DND-41 (cell line): ENCODE results near the gene PP2D1.

ENCODE experiments used
- ATAC-seq: fragments of 200-7000 bp; cut with Tn5 transposase; 3 replicates; pipeline ENCODE4 v1.9.1; 2021; ENCODE audit warnings: low read depth; ENCODE audit not compliant: insufficient read depth
- DNase-seq: peaks from one replicate; pipeline ENCODE4 v3.0.0-alpha.2; 2020
- H2AFZ ChIP-seq: 2 replicates; pipeline ENCODE4 v1.6.0; 2012; ENCODE audit warnings: low read depth, low read length
- H3K27ac ChIP-seq: 2 replicates; pipeline ENCODE4 v1.5.1; 2012; ENCODE audit warnings: low read length, inconsistent platforms
- H3K27me3 ChIP-seq: fragments of 200-600 bp; sonication (generic); 2 replicates; pipeline ENCODE4 v1.6.0; 2012; ENCODE audit warnings: low read length, mild to moderate bottlenecking, inconsistent platforms; ENCODE audit not compliant: insufficient read depth, poor library complexity
- H3K36me3 ChIP-seq: 2 replicates; pipeline ENCODE4 v1.5.1; 2012; ENCODE audit warnings: low read length, inconsistent platforms; ENCODE audit not compliant: insufficient read depth
- H3K4me1 ChIP-seq: 2 replicates; pipeline ENCODE4 v1.5.1; 2012; ENCODE audit warnings: mild to moderate bottlenecking, low read length; ENCODE audit not compliant: insufficient read depth
- H3K4me2 ChIP-seq: 2 replicates; pipeline ENCODE4 v1.6.0; 2012; ENCODE audit warnings: mild to moderate bottlenecking, moderate library complexity, low read length, inconsistent platforms; ENCODE audit not compliant: insufficient read depth
- H3K4me3 ChIP-seq, 2 experiments: fragments of 200-600 bp in 1 of 2; shearing (Covaris generic) in 1 of 2; 2 replicates each; pipeline ENCODE4 v1.5.1; 2012 to 2016; ENCODE audit warnings: inconsistent platforms in 2 of 2, low read length in 2 of 2, mild to moderate bottlenecking in 2 of 2, low read depth in 1 of 2, moderate library complexity in 1 of 2
- H3K79me2 ChIP-seq: 2 replicates; pipeline ENCODE4 v1.6.0; 2012; ENCODE audit warnings: low read length, inconsistent platforms; ENCODE audit not compliant: insufficient read depth
- H3K9ac ChIP-seq: 2 replicates; pipeline ENCODE4 v1.6.0; 2012; ENCODE audit warnings: low read depth, mild to moderate bottlenecking, inconsistent platforms, low read length, moderate library complexity
- H3K9me3 ChIP-seq: 2 replicates; pipeline ENCODE4 v1.5.1; 2012; ENCODE audit warnings: low read length, moderate library complexity, mild to moderate bottlenecking, inconsistent platforms; ENCODE audit not compliant: insufficient read depth, severe bottlenecking
- H4K20me1 ChIP-seq: 2 replicates; pipeline ENCODE4 v1.6.0; 2012; ENCODE audit warnings: low read length; ENCODE audit not compliant: insufficient read depth
- EZH2 ChIP-seq: IDR thresholded peaks from 3 replicates; pipeline ENCODE4 v1.6.1; 2012; ENCODE audit warnings: borderline replicate concordance, low read depth, mild to moderate bottlenecking, moderate library complexity, low read length, inconsistent platforms; ENCODE audit not compliant: severe bottlenecking
- TF ChIP-seq, protein P1 (sequence below): IDR thresholded peaks from 2 replicates; pipeline ENCODE4 v1.5.1; 2012; ENCODE audit warnings: borderline replicate concordance, low read length, moderate library complexity, mild to moderate bottlenecking; ENCODE audit not compliant: poor library complexity, severe bottlenecking; ENCODE audit errors: extremely low read depth

The PP2D1 gene

DNA sequence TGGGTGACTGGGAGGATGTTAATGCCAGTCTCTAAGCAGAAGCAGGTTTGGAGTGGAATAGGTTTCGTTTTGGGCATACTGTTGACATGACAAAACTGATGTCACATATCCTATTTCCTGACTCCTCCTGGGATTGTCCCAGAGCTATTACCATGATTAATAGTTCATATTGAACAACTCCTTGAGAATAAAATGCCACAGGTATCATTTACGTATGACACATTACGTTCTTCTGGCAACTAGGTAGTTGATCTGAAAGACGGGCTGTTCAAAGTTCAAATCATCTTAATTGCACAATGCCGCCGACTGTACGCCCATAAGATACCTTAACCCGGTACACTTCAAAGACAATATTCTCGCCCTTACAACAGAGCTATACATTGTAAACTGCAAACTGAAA, 66.5 kb downstream of the PP2D1 start:
- Histone ChIP-seq H3K4me3 (peak overlapping the region in 1 of 2 experiments; percentile 99; a peak in 1 of 4 replicates), H3K4me1 (peaks cover 39% of the 10 kb centered on the region)

DNA sequence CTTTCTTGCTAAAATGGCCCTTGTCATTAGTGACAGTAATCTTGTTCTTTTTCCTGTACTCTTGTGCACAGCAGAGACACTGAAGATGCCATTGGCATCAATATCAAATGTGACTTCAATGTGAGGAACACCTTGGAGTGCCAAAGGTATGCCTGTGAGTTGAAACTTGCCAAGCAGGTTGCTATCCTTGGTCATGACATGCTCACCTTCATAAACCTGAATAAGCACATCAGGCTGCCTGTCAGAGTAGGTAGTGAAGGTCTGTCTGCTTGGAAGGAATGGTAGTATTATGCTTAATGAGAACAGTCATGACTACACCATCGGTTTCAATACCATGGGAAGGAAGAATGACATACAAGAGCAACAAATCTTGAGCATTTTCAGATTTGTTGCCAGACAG, 71.4 kb downstream of the PP2D1 start:
- DNase-seq, result no peak
- Histone ChIP-seq H3K9me3 (no peaks in the 10 kb centered on the region), H3K4me3 (no peak overlapping the region), H3K4me2 (no peak overlapping the region), H4K20me1 (no peaks in the 10 kb centered on the region), H2AFZ (no peak overlapping the region), H3K27me3 (no peaks in the 10 kb centered on the region), H3K36me3 (no peaks in the 10 kb centered on the region), H3K9ac (no peak overlapping the region), H3K79me2 (no peaks in the 10 kb centered on the region), H3K27ac (no peak overlapping the region), H3K4me1 (peaks cover 4% of the 10 kb centered on the region)
- TF ChIP-seq, protein P1, sequence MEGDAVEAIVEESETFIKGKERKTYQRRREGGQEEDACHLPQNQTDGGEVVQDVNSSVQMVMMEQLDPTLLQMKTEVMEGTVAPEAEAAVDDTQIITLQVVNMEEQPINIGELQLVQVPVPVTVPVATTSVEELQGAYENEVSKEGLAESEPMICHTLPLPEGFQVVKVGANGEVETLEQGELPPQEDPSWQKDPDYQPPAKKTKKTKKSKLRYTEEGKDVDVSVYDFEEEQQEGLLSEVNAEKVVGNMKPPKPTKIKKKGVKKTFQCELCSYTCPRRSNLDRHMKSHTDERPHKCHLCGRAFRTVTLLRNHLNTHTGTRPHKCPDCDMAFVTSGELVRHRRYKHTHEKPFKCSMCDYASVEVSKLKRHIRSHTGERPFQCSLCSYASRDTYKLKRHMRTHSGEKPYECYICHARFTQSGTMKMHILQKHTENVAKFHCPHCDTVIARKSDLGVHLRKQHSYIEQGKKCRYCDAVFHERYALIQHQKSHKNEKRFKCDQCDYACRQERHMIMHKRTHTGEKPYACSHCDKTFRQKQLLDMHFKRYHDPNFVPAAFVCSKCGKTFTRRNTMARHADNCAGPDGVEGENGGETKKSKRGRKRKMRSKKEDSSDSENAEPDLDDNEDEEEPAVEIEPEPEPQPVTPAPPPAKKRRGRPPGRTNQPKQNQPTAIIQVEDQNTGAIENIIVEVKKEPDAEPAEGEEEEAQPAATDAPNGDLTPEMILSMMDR, result no peak
- no peak for TF ChIP-seq EZH2
- no peak for ATAC-seq

More for the DNA sequence above, 66.5 kb downstream of the PP2D1 start:
- Histone ChIP-seq H3K36me3 (peaks cover 6% of the 10 kb centered on the region), H4K20me1 (peaks cover 22% of the 10 kb centered on the region; the same call in 1 of the 2 replicates), H3K9ac (no peak overlapping the region), H3K27me3 (no peaks in the 10 kb centered on the region), H2AFZ (peak overlapping the region; percentile 89; the same call in 1 of the 2 replicates), H3K9me3 (no peaks in the 10 kb centered on the region), H3K79me2 (peaks cover 38% of the 10 kb centered on the region), H3K4me2 (peak overlapping the region; percentile 83), H3K27ac (no peak overlapping the region)
- DNase-seq (no peak), ATAC-seq (no peak)
- TF ChIP-seq, protein P1, result no peak
- no peak for TF ChIP-seq EZH2

DNA sequence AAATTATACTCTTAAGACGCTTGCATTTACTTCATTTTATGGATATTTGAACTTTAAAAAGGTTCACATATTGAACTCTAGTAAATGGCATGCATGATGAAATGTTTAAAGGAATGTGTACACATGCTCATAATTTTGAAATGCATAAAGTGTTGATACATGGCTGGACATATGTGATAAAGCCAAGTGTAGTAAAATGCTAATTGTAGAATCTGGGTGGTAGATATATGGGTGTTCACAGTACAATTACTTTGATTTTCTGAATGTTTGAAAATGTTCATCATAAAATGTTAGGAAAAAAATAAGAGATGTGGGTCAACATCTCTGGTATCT, 73.8 kb downstream of the PP2D1 start:
- no peaks in the 10 kb centered on the region for H4K20me1 ChIP-seq
- no peak overlapping the region for H3K4me3 ChIP-seq
- ATAC-seq, result no peak
- H3K9ac ChIP-seq, result no peak overlapping the region
- H3K79me2 ChIP-seq, result no peaks in the 10 kb centered on the region
- no peaks in the 10 kb centered on the region for H3K4me1 ChIP-seq
- DNase-seq, result no peak
- no peaks in the 10 kb centered on the region for H3K36me3 ChIP-seq
- H2AFZ ChIP-seq, result no peak overlapping the region
- no peaks in the 10 kb centered on the region for H3K27me3 ChIP-seq
- no peak overlapping the region for H3K4me2 ChIP-seq
- H3K27ac ChIP-seq, result no peak overlapping the region
- no peak for TF ChIP-seq EZH2
- TF ChIP-seq, protein P1, result no peak
- H3K9me3 ChIP-seq, result no peaks in the 10 kb centered on the region
